ENCODE data around the gene SCUBE3.

Gene SCUBE3

DNA sequence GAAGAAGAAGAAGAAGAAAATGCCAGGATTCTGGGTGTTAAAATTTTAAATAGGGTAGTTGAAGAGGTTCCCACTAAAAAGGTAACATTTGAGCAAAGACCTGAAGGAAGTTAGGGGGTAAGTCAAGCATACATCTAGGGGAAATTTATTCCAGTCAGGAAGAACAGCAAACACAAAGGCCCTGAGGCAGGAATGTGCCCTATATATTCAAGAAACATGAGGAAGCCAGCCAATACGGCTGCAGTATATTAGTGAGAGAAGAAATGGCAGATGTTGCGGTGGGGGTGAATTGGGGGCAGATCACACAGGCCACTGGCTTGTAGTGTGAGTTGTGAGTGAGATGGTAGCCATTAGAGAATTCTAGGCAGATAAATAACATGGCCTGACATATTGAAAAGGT lies 51.8 kb downstream of the SCUBE3 start:
- in situ Hi-C loops (cut with MboI; ENCODE audit: low pct_unique_long_range_greater_than_20kb, low sequenced_read_pairs, unreplicated experiment), result no loop called here

DNA sequence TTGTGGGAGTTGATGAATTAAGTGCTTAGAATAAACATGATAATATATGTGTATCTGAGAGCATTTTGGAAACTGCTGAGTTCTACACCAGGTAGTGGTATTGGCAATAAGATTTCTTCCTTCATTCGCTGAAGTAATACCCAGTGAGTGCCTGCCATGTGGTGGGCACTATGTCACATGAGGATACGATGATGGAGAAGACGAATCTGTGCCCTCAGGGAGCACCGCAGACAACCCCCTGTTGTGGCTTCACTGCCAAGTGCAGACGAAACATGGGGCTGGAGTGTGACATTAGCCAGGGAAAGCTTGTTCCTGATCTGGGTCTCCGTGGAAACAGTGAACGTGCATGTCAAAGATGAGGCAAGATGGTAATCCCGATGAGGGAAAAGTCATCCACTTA lies 53.7 kb downstream of the SCUBE3 start:
- TF ChIP-seq, protein P1, sequence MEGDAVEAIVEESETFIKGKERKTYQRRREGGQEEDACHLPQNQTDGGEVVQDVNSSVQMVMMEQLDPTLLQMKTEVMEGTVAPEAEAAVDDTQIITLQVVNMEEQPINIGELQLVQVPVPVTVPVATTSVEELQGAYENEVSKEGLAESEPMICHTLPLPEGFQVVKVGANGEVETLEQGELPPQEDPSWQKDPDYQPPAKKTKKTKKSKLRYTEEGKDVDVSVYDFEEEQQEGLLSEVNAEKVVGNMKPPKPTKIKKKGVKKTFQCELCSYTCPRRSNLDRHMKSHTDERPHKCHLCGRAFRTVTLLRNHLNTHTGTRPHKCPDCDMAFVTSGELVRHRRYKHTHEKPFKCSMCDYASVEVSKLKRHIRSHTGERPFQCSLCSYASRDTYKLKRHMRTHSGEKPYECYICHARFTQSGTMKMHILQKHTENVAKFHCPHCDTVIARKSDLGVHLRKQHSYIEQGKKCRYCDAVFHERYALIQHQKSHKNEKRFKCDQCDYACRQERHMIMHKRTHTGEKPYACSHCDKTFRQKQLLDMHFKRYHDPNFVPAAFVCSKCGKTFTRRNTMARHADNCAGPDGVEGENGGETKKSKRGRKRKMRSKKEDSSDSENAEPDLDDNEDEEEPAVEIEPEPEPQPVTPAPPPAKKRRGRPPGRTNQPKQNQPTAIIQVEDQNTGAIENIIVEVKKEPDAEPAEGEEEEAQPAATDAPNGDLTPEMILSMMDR (IDR thresholded peaks at IDR 0.05; ENCODE audit: extremely low read depth, insufficient read depth, missing control alignments), result no peak
- DNase-seq (ENCODE audit: low spot score), result no peak
- in situ Hi-C loops (cut with MboI; ENCODE audit: low pct_unique_long_range_greater_than_20kb, low sequenced_read_pairs, unreplicated experiment), result no loop called here

More for the DNA sequence above, 51.8 kb downstream of the SCUBE3 start:
- TF ChIP-seq, protein P1 (IDR thresholded peaks at IDR 0.05; ENCODE audit: extremely low read depth, insufficient read depth, missing control alignments), result no peak
- no peak for DNase-seq (ENCODE audit: low spot score)

DNA sequence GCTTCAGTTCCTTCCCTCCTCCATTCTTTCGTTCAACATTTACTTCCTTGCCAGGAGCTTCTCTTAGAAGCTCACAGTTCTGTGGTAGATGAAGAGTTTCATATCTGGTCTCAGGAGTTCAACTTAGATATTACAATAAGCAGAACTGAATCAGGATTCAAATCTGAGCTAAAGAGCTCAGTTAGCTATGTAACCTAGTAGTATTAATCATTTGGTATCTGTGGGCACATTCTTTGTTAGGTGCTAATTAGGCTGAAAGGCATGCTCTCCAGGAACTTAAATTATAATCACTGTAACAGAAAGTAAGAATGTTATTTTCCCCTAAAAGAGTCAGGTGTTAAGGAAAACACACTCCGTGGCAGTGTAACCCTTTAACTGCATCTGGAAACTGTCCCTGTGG lies 54.1 kb downstream of the SCUBE3 start:
- TF ChIP-seq, protein P1 (IDR thresholded peaks at IDR 0.05; ENCODE audit: extremely low read depth, insufficient read depth, missing control alignments), result no peak
- in situ Hi-C loops (cut with MboI; ENCODE audit: low pct_unique_long_range_greater_than_20kb, low sequenced_read_pairs, unreplicated experiment), result no loop called here
- no peak for DNase-seq (ENCODE audit: low spot score)

DNA sequence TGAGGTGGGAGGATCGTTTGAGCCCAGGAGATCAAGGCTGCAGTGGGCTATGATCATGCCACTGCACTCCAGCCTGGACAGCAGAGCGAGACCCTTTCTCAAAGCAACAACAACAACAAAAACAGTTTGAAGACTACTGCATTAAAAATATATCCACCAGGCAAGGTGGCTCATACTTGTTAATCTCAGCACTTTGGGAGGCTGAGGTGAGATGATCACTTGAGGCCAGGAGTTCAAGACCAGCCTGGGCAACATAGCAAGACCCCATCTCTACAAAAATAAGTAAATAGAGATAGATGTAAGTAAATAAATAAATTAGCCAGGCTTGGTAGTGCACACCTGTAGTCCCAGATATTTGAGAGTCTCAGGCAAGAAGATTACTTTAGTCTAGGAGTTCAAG lies 58.2 kb downstream of the SCUBE3 start:
- no peak for DNase-seq (ENCODE audit: low spot score)
- in situ Hi-C loops (cut with MboI; ENCODE audit: low pct_unique_long_range_greater_than_20kb, low sequenced_read_pairs, unreplicated experiment), result no loop called here
- TF ChIP-seq, protein P1 (IDR thresholded peaks at IDR 0.05; ENCODE audit: extremely low read depth, insufficient read depth, missing control alignments), result no peak

DNA sequence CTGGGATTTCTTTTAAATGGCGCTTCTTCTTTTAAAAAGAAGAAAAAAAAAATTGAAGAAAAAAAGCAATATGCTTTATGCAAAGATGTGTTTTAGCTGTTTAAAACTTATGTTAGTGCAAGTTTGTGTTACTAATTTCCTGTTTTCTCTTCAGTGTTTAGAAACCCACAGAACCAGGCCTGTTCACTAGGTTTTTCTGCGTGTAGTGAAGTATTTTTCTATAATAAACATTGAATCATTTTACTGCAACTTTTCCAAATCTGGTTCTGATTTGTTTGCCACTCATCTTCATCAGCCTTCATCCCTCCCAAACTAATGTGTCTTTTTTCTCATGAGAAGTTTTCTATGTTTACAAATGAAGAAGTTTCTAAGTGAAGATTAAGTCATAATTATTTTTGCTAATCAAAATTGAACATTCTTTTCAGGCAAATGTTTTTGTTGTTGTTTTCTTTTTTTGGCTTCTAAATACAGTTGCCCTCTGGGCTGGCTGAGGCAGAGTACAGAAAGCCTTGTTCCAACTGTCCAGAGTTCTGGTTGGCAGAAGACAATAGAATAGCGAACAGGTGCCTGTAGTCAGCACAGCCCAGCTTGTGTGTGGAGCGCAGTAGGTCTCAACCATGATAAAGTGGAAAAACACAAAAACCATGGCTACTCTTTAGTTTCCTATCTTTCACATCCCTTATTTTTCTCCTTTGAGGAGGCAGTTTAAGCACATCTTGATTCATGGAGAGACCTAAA lies 60.2 kb downstream of the SCUBE3 start:
- TF ChIP-seq, protein P1 (IDR thresholded peaks at IDR 0.05; ENCODE audit: extremely low read depth, insufficient read depth, missing control alignments), result no peak
- in situ Hi-C loops (cut with MboI; ENCODE audit: low pct_unique_long_range_greater_than_20kb, low sequenced_read_pairs, unreplicated experiment), result no loop called here
- DNase-seq (ENCODE audit: low spot score), result no peak

DNA sequence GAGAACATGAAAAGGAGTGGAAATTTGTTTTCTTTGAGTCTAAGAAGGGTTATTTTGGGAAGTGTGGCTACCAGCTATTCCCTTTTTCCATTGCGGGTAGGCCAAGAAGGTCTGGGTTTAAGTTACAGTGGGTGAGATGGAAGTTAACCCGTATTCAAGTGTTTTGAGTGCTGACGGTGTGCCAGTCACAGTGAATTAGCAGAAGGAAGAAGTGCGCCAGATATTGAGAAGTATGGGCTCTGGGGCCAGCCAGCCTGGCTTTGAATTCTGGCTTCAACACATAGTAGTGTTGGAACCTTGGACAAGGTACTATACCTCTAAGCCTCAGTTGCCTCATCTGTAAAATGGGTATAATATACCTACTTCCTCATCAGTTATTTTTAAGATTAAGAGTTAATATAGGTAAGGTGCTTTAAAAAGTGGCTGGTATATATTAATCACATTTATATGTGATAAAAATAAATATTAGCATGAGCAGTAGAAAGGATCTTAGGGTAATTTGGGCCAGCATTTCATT lies 62.0 kb downstream of the SCUBE3 start:
- DNase-seq (ENCODE audit: low spot score), result no peak
- in situ Hi-C loops (cut with MboI; ENCODE audit: low pct_unique_long_range_greater_than_20kb, low sequenced_read_pairs, unreplicated experiment), result no loop called here
- TF ChIP-seq, protein P1 (IDR thresholded peaks at IDR 0.05; ENCODE audit: extremely low read depth, insufficient read depth, missing control alignments), result no peak
